ENCODE measurements around the gene SLC44A4.

GRCh38 chr6:31907158-31907813 is 28.5 kb upstream of the SLC44A4 start:
- TF ChIP-seq CTCF (IDR thresholded peaks at IDR 0.05), result no peak
- no peak for TF ChIP-seq POLR2AphosphoS5 (IDR thresholded peaks at IDR 0.05; ENCODE audit: insufficient read depth in 1 of 2, low read depth in 1 of 2)

Data from vagina (tissue), 2 donors.